Esophagus muscularis mucosa (tissue), 4 donors: ENCODE results near the gene CNTNAP3B.
"Not testable (repeated sequence)": the region's sequence is repeated elsewhere in the genome, so short reads cannot be mapped to it uniquely, and the experiment has no call there.

ENCODE experiments used
- EP300 ChIP-seq: sonication (generic); formaldehyde crosslinking; IDR thresholded peaks from one replicate; pipeline ENCODE4 v1.6.1; 2017; ENCODE audit warnings: antibody characterized with exemption
- POLR2A ChIP-seq: fragments of 450-650 bp; IDR thresholded peaks from one replicate; pipeline ENCODE4 v1.6.1; 2017; ENCODE audit warnings: antibody characterized with exemption, moderate library complexity, mild to moderate bottlenecking, low read depth
- POLR2AphosphoS5 ChIP-seq, 2 donors: sonication (generic); formaldehyde crosslinking; IDR thresholded peaks; one replicate each; pipeline ENCODE4 v1.6.1; 2017; ENCODE audit warnings: antibody characterized with exemption in 2 of 2
- TF ChIP-seq, protein P1 (sequence below), 3 experiments: fragments of 200-600 bp in 2 of 3; fragments of 450-650 bp in 1 of 3; sonication (generic) in 2 of 3; IDR thresholded peaks; one replicate each; pipeline ENCODE4 v1.5.1; 2017 to 2019; ENCODE audit warnings: antibody characterized with exemption in 3 of 3, mild to moderate bottlenecking in 2 of 3, moderate library complexity in 1 of 3

DNA sequence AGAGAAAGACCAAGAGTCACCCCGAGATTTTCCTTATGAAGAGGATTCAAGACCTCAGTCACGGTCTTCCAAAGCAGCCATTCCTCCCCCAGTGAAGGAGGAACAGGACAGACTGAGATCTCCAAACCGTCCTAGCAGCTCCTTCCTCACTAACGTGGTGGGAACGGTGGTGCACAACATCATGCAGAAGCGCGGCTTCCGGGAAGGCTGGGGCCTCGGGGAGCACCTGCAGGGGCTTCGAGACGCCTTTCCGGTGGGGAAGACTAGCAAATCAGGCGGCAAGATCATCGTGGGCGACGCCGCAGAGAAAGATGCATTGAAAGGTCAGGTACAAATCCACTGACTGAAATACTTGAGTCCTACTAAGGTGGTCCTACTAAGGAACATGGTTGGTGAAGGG is 154.3 kb downstream of the CNTNAP3B start:
- TF ChIP-seq, protein P1, sequence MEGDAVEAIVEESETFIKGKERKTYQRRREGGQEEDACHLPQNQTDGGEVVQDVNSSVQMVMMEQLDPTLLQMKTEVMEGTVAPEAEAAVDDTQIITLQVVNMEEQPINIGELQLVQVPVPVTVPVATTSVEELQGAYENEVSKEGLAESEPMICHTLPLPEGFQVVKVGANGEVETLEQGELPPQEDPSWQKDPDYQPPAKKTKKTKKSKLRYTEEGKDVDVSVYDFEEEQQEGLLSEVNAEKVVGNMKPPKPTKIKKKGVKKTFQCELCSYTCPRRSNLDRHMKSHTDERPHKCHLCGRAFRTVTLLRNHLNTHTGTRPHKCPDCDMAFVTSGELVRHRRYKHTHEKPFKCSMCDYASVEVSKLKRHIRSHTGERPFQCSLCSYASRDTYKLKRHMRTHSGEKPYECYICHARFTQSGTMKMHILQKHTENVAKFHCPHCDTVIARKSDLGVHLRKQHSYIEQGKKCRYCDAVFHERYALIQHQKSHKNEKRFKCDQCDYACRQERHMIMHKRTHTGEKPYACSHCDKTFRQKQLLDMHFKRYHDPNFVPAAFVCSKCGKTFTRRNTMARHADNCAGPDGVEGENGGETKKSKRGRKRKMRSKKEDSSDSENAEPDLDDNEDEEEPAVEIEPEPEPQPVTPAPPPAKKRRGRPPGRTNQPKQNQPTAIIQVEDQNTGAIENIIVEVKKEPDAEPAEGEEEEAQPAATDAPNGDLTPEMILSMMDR (IDR thresholded peaks at IDR 0.05), result not testable (repeated sequence)
- not testable (repeated sequence) for TF ChIP-seq EP300; POLR2AphosphoS5 (IDR thresholded peaks at IDR 0.05); POLR2A
